GM12892 (cell line): ENCODE data around the gene THAP6.

ENCODE experiments used
- POLR2A ChIP-seq: IDR thresholded peaks from 2 replicates; pipeline ENCODE4 v1.6.1; 2011; ENCODE audit warnings: low read depth, low read length, control low read depth
- POLR2AphosphoS5 ChIP-seq: IDR thresholded peaks from 2 replicates; pipeline ENCODE4 v1.6.1; 2011; ENCODE audit warnings: low read depth, low read length, control low read depth
- TAF1 ChIP-seq: IDR thresholded peaks from 2 replicates; pipeline ENCODE4 v1.6.1; 2011; ENCODE audit warnings: low read depth, mild to moderate bottlenecking, control low read depth, low read length, borderline replicate concordance

- TF ChIP-seq POLR2AphosphoS5 (no peak), POLR2A (no peak), TAF1 (no peak)
These were observed 17.9 kb upstream of the THAP6 start for GRCh38 chr4:75496406-75496805.
